HG03342 (cell line): ENCODE results near the gene FGF14.

Source experiments
- ATAC-seq: cut with Tn5 transposase; IDR thresholded peaks from one replicate; pipeline ENCODE4 v1.9.1; 2021; ENCODE audit warnings: mild to moderate bottlenecking, moderate library complexity; ENCODE audit not compliant: unreplicated experiment

FGF14 gene

DNA sequence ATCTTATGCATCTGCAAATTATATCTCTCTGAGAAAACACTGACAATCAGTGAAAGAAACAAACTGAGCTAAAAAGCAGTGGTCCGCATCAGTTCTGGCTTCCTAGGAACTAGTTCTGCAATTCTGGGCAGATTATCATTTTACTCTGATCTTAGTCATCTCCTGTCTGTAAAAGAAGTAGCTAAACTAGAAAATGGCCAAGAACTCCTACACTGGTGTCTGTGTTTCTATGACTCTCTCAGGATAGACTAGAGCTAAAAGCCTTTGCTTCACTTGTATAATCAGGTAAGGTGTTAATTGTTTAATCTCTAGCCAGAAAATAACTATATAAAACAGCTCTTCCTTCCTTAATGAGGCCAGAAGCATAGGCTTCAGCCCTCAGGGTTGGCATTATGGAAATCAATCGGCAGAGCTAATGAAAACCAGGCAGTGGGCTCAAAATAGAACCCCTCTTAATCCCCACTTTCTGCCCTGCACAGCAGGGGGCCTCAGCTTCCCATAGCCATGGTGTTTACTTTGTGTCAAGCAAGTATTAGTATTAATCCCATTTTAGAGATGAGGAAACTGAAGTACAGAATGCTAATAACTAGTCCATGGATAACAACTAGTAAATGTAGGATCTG, 459.2 kb downstream of the FGF14 start:
- no peak for ATAC-seq

DNA sequence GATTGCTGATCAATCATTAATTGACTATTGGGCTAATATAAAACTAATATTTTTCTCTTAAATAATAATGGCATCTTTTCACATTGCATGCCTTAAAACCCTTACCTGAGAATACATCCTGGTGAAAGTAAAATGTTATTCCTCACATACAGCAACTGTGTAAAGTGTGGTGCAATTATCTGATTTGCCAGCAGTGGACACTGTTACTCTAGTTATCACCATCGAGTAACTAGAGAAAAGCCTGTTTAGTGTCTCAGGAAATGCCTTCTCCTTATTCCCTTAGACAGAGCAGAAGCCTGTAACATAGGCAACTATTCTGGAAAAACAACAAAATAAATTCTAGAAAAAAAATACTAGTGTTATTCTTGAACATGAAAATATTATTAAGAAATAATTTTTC, 459.8 kb downstream of the FGF14 start:
- peak; percentile 59 for ATAC-seq

DNA sequence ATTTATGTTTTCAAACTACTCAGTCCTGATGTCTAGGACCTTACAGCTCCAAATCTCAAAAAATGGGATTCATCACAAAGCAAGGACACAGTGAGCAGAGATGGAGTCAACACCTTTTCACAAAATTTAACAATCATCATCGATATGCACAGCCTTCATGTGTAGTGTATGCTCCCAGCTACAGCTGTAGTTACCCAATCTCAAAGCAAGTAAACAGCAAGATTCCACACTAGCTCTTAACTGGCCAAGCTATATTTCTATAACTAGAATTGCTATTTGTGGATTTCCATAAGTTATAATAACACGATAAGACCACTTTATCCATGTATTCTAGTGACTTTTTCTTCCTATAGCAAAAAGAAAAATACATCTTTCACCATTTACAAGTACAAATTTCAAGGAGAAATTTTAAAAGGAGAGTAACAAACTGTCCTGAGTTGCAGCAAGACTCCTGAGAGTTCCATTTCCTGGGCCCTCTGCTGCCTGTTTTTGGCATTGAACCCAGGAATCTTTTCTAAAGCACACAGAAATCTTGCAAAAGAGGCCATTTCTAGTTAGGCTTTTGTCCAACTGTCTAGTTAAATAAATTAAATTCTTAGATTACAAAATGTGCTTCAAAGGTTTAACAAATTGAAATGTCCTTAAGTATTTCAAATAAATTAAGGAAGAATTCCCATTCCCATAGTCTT, 460.6 kb downstream of the FGF14 start:
- no peak for ATAC-seq

DNA sequence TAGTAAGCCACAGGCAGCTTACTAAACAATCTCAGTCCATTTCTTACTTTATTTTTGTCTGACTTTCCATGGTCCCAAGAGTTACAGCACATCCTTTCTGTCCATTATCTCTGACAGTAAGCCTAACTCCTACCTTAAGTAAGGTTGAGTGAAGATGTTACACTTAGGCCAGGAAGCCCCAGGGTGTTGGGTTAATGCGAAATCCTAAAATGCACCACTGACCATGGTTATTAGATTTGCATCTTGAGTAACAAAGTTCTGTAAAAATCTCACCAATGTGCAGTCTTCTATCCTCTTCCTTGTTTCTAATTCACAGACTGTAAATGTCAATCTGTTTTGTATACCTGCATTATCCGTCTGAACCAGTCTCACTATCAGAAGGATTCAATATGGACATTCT, 462.5 kb downstream of the FGF14 start:
- ATAC-seq: no peak

DNA sequence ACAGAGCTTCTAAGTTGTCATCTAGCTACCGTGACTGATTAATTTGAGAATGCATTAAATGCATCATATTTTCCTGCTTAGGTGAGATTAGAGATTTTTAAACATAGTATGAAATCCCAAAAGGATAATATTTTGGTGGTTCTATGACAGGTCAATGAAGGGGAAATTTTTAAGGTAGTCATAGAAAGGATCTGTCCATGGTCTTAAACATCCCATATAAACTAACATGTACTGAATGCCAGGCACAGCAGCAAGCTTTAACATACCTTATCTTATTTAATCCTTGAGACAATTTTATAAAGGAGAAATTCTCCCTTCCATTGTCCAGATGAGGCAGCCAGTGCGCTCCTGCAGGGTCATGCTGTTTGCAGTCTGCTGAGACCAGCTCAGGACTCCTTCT, 466.0 kb downstream of the FGF14 start:
- ATAC-seq: no peak

DNA sequence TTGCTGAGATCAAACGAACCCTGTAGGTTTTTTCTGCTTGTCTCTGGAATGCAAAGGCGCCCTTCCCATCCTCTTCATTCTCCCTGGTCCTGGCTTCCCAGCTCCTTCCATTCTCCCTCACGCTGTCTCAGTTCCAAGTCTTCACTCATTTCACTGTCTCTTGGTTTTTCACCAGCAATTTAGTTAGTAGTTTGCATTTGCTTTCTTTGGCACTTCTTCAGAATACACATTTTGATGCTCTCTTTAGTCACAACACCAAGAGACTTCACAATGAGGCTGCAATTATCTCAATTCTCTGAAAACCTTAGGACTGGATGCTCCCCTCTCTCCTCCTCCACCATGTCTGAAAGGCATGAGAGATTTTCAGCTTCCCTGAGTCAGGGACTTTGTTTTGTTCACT, 470.7 kb downstream of the FGF14 start:
- no peak for ATAC-seq

DNA sequence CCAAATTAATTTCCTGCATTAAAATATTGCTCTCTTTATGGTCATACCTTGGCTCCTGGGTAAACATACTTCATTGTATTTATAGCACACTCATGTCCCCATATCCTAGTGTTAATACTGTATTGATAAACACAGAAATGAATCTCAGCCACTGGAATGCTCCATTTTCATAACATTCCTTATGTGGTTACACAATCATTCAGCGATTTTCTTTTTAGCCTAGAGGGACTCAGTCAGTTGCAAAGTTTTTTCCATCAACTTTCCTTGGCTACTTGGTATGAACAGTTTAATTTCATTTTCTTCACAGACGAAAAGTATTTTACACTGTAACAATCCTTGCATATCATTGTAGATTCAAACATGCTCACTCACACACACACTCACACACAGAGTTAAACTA, 471.5 kb downstream of the FGF14 start:
- no peak for ATAC-seq

DNA sequence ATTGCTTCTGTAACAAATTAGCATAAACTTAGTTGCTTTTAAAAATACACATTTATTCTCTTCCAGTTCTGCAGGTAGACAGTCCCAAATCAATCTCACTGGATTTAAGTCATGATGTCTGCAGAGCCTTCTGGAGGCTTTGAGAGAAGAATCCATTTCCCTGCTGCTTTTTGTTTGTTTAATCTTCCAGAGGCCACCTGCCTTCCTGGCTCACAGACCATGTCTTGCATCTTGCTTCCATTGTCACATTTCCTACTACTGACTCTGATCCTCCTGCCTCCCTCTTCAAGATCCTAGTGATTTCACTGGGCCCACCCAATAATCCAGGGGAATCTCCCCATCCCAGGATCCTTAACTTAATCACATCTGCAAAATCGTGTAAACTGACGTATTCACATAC, 476.1 kb downstream of the FGF14 start:
- ATAC-seq: no peak

DNA sequence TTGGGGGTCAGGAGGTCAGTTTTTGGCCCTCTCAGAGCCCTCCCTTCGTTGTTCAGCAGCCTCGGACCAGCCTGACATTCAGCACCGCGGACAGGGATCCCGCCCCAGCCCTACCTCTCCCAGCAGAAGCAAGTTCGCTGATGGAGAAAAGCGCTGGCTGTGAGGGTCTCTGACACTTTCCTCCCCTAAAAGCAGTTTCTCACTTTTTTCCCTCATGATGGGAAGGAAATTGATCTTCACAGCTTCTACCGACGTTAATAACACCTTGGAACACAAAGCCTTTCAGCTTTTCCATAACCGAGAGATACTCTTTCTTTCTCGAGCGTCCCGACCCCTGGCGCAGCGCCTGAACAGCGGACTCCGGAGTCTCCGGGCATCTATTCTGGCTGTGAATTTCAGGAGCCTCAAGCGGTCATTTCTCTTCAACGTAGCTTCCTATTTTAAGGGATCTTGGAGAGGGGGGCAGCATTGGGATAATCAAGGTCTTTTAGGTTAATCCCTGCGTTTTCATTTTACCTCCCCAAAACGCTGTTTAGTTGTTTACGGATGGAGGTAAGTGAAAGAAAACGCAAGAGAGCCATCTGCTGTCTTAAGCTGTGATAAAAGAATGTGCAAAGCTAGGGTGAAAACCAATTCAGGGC, 482.2 kb downstream of the FGF14 start:
- no peak for ATAC-seq

DNA sequence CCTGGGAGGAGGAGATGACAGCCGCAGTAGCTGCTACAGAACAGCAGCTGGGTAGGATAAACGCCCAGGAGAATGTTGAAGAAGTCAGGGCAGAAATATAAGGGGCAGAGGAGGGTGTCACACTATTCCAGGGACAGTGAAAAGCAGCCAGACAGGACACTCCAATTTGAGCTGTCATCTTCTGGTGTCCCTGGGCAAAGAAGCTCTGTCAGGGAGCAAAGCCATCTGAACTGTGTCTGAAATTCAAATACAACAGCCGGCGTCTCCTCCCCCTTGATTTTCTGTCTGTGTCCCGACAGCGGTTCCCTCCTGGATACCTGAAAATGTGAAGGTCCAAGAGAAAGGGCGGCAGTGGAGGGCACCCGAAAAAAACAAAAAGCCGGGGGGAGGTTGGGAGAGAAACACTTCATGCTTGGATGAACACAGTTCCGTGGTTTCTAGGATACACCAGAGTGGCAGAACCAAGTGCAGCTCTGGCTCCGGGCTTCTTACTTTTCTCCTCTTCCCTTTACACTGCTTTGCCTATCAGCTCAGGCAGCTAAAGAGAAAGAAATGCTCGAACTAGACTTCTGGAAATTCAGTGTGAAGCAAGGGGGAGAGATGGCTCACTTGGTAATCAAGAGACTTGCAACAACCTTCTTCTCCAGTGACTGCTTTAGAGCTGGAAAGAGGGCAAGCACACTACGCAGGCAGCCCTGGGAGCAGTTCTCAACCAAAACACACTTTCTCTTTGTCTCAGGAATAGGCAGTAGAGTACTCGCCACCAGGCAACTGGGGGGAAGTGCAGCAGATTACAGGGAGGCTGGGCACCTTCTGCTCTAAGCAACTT, 483.8 kb downstream of the FGF14 start:
- ATAC-seq: no peak

DNA sequence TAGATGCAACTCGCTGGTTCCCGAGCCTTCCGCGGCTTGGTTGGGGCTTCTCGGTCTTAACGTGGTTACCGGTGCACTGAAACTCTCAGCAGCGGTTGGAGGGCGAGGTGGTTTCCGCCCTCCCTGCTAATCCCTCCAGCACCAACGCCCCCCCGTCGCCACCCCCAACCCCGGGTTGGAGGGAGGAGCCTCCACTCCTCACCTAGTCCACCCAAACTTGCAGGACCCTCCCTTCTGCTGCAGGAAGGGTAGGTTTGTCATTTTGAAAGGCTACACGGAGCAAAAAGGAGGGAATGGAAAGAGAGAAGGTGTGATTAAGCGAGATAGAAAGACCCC, 484.4 kb downstream of the FGF14 start:
- ATAC-seq: no peak

DNA sequence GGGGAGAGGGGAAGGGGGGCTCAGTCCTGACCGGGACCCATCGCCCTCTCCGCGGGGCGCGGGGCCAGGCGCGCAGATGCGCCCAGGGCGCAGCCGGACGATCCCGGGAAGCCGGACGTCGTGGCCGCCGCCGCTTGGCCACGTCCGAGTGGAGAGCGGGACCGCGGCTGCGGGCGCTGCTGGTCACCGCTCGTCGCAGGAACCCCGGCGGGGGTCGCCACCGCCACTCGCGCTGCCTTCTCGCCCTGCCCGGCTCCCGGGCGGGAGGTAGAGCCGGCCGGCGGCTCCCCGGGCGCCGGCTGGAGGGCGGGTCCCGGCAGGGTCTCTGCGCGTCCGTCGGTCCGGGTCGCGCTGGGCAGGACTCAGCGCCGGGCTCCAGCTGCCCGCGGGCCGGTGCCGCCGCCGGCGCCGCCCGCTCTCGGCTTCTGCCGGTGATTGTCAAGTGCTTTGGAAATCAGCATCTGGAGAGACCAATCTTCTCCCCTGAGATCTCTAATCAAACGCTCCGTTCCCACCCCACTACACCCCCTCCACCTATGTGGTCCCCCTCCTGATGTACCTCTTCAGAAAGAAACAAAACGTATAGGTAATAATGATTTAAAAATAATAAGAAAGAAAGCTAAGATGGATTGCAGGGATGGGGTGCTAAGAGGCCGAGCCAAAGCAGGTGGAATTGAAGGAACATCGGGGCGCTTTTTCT, 484.9 kb downstream of the FGF14 start:
- ATAC-seq: no peak

DNA sequence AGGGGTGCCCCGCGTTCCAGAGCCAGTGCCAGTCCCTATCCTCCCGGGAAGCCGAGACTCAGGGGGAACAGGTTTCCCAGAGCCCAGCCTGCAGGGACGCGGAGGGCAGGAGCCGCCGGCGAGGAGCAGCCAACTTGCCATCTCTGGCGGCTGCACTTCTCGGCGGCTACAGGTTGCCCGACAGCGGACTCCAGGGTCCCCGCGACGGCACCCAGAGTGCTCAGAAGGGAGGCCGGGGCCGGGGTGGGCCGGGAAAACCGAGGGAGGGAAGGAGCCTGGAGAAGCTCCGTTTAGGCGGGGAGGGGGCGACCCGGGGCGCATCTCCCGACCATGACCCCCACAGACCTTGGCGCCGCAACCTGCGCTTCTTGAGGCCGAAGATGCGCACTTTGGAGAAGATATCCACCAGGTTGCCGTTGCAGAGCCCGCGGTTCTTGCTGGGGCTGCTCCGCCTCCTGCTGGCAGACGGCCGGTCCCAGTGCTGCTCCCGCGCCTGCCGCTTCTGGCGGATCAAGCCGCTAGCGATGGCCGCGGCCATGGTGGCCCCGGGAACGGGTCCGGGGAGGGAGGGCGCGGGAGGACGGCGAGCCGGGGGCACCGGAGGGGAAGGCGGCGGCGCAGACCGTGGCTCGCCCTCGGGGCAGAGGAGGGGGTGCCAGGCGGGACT, 485.6 kb downstream of the FGF14 start:
- no peak for ATAC-seq

DNA sequence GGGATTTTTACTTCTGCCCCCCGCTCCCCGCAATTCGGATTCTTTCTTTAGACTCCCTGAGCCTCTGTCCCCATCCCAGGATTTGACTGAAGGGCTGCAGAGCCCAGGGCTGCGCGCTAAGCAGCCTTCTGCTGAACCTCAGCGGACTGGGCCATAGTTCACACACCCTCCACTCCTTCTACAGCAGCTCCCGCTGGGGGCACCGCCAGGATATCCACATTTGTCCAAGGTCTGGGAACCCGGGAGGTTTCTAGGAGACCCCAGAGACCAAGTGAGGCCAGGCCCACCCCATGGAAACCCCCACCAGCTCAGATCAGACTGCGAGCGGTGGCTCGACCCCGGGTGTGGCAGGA, 486.1 kb downstream of the FGF14 start:
- no peak for ATAC-seq

DNA sequence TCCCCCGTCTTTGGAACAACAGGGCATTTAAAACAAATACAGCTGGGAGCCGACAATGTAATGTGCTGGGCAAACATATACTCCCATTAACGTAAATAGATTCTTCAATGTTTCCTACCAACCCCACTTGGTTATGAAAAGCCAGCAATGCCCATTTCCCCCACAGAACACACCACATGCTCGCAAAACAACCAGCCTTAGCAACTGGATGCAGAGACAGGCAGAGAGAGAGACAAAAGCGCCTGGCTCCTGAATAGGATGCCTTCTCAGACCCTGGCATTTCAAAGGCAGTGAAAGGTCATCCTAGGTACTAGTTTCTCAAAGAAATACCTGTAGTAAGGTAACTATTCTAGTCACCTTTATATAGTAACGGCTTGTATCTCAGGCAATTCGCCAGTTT, 486.5 kb downstream of the FGF14 start:
- no peak for ATAC-seq

DNA sequence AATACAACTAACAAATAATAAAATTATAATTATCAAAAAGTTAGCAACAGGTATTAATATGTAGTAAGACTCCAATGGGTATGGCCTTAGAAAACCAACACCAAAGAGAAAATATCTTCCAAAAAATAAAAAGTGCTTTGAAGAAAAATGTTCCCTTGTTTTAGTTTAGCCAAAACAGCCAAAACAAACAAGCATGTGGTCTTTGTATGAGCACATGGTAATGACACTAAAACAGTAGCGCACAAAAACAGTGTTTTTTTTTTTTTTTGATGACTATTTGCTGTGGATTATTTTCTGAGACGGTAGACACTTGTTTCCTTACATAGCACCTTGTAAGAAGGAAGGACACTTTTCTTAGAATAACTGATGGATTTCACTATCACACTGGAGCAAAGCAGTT, 490.1 kb downstream of the FGF14 start:
- ATAC-seq: no peak

DNA sequence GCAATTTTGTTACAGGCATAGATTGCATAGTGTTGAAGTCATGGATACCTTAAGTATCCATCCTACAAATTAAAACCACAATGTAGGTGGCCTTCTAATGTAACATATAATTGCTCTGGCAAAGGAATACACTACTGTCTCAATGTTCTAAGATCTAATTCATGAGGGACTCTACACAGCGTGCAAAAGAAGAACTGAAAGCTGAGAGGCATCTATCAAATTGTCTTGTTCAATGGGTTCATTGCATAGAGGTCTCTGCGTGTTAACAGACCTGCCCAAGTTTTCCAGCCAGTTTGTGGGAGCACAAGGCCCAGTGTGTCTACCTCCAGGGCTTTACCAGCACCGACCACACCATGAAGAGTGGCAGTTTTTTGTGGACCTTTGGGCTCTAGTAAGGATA, 498.0 kb downstream of the FGF14 start:
- no peak for ATAC-seq

DNA sequence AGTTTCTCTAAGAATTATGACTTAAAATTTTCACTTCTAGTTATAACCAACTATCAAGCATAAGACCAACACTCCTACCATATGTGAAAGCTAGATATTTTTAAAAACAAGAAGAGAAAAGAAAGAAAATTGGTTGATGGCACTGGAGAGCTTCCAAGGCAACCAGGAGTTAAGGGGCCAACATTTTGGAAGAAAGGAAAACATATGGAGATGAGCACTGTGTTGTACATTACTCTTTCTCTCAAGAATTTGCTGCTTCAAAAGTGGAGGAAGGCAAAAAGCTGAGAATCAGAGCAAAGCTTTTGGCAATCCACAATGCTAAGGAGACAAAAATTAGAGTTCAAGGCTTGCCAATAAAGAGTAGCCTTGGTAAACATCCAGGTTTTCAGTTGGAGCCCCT, 503.2 kb downstream of the FGF14 start:
- no peak for ATAC-seq

DNA sequence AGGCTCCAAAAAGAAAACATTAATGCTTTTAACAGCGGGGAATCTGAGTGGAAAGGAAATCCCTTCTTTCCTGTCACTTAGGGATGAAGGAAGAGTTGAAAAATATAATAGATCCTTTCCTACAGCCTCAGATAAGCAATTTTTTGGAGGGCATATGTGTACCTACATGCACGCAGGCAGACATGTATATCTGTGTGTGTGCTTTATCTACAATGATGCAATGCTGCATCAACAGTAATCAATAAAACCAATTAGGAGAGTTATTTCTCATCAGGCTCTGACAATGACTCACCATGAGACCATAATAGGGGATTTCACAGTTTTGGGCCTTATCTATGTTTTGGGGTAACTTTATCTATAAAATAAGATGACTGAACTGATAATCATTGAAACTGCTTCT, 505.3 kb downstream of the FGF14 start:
- no peak for ATAC-seq

DNA sequence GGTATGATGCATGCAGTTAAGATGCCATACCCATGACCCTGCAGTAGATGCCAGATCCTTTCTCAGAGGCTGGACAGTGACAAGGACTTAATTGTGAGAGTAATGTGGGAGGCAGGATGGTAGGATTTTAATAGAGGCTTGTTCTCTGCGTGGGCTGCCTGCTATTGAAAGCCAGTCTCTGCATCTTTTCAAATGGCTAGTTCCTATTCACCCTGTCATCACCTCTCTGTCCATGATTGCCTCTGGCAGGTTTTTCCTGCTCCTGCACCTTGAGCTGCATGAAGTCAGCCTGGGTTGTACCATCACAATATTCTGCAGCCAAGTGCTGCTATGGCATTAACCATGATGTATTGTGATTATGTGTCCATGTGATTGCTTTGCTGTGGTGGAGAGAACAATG, 508.8 kb downstream of the FGF14 start:
- no peak for ATAC-seq

DNA sequence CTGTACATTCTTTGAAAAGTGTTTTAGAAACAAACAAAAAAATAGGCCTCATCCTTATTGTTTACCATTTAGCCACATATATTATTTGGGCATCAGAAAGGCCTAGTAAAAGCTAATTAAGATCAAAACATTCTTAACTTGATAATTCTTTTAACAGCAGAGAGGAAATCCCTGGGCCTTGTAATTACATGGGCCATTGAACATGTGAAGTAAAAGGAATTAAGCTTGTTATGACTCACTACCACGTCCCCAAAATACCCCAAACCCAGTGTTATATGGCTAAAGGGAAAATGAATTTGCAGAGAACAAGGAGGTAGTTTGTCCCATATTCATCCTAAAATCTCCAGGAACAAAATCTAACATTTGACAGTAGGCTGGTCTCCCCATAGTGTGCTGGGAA, 509.6 kb downstream of the FGF14 start:
- ATAC-seq: no peak
